Measurements from ENCODE around the gene ZNF592.

Gene ZNF592

DNA sequence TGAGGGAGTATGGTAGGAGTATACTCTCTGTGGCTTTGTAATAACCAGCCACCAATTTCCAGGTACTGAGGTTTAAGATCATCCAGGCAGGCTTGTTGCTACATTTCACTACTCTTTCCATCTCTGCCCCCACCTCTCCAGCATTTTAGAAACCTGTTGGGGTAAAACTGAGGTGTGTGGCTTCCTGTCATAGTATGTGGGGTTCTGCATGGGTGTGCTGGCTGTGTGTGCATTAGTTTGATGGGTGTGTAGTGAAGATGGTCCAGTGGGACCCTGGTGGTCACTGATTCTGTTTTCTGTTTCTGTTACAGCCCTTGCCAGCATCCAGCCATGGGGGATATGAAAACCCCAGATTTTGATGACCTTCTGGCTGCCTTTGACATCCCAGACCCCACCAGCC is 34.0 kb downstream of the ZNF592 start:
- DNase-seq: no peak

GRCh38 chr15:84783493-84784251 is 35.3 kb downstream of the ZNF592 start:
- DNase-seq: no peak

DNA sequence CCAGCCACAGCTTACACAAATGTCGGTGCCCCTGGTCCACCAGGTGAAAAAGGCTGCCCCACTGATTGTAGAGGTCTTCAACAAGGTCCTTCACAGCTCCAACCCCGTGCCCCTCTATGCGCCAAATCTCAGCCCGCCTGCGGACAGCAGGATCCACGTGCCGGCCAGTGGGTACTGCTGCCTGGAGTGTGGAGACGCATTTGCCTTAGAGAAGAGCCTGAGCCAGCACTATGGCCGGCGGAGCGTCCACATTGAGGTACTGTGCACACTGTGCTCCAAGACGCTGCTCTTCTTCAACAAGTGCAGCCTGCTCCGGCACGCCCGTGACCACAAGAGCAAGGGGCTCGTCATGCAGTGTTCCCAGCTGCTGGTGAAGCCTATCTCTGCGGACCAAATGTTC is 35.9 kb downstream of the ZNF592 start:
- no peak for DNase-seq

- no peak for DNase-seq
These were observed 36.7 kb downstream of the ZNF592 start for GRCh38 chr15:84785053-84785452.

GRCh38 chr15:84788500-84788899 is 40.1 kb downstream of the ZNF592 start:
- DNase-seq: no peak

DNA sequence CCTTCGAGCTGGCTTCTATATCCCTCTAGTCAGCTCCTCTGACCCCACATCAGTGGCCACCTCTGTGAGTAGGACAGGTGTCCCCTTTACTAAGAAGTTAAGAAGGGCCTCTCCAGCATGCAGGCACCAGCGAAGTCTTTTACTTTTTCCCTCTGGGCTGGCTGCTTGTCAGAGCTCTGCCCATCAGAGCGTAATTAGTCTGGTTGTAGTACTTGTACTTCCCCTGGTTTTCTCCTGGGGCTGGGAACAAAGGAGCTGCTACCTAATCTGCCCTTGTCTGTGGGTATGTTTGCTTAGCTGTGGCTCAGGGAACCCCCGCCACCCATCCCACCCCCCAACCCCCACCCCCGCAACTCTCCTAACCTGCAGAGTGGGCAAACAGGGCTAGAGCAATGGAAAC is 41.4 kb downstream of the ZNF592 start:
- DNase-seq: no peak

DNA sequence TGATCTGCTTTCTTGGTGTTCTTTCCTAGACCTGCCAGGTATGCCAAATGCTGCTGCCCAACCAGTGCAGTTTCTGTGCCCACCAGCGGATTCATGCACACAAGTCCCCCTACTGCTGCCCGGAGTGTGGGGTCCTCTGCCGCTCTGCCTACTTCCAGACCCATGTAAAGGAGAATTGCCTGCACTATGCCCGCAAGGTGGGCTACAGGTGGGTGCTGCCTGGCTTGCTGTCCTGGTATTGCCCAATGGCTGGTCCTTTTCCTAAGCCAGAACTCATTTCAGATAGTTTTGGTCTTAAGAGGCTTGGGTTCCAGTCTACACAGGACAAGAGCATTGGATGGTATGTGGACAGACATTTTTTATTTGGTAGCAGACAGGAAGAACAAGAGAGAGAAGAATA is 42.3 kb downstream of the ZNF592 start:
- no peak for DNase-seq

DNA sequence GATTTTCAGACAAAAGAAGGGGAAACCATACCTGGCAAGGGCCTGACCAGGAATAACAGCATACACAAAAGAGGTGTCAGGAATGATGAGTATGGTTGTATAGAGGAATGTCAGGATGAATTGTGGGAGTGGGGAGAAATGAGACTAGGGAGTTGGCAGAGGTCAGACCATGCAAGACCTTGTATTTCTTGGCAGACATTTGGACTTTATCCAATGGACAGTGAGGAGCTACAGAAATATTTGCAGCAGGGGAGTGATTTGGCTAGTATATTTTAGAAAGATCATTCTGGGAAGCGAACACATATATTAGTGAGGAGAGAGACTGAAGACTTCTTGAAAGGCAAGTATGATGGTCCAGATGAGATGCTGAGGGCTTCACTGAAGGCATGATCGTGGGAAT is 43.4 kb downstream of the ZNF592 start:
- no peak for DNase-seq

DNA sequence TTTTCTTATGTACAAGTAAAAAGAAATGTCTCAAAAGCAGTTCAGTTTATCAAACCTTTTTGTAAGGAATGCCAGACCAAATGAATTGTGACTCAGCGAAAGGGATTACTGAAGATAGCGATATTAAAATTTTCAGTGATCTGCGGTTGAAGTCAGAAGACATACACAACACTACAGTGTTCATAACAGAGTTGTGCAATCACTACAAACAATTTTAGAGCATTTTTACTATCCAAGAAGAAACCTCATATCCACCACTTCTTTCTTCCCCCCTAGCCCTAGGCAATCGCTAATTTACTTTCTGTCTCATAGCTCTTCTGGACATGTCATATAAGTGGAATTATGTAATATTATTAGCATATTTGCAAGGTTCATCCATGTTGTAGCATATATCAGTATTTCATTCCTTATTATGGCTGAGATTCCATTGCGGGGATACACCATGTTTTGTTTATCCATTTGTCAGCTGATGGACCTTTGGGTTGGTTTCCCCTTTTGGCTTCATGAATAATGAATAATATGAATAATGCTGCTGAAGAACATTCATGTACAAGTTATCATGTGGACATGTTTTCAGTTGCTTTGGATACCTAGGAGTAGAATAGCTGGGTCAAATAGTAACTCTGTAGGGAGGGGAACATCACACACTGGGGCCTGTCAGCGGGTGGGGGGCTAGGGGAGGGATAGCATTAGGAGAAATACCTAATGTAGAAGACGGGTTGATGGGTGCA is 45.2 kb downstream of the ZNF592 start:
- DNase-seq: no peak

DNA sequence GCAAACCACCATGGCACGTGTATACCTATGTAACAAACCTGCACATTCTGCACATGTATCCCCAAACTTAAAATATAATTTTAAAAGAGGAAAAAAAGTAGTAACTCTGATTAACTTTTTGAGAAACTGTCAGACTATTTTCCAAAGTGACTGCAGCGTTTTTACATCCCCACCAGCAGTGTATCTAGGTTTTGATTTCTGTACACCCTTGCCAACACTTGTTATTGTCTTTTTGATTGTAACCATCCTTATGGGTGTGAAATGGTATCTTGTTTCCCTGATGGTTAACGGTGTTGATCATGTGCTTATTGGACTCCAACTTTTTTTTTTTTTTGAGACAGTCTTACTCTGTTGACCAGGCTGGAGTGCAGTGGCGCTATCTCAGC is 45.8 kb downstream of the ZNF592 start:
- no peak for DNase-seq

GRCh38 chr15:84795186-84795585 is 46.8 kb downstream of the ZNF592 start:
- DNase-seq: no peak

- DNase-seq: no peak
These were observed 48.8 kb downstream of the ZNF592 start for GRCh38 chr15:84797212-84797611.

DNA sequence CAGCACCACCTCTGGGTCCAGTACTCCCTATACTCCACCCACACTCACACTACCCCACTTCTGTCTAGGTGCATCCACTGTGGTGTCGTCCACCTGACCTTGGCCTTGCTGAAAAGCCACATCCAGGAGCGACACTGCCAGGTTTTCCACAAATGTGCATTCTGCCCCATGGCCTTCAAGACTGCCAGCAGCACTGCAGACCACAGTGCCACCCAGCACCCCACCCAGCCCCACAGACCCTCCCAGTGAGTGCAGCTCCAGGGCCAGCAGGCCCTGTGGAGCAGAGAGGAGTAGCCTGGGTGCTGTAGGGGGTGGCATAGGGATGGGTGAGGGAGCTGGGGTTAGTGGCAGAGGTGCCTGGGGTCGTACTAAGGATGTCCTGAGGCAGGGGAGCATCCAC is 49.4 kb downstream of the ZNF592 start:
- DNase-seq: no peak

DNA sequence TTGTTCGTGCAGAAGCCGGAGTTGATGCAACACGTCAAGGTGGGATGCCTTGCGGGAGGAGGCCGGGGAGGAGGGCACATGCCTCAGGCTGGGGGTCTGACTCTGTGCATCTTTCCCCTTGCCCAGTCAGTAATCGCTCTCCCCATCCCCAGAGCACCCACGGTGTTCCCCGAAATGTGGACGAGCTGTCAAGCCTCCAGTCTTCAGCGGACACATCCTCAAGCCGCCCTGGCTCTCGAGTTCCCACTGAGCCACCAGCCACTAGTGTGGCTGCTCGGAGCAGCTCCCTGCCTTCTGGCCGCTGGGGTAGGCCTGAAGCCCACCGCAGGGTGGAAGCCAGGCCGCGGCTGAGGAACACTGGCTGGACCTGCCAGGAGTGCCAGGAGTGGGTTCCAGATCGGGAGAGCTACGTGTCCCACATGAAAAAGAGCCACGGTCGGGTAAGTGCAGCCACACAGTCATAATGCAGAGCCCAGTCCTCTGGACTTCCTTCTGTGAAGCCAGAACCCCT is 50.1 kb downstream of the ZNF592 start:
- no peak for DNase-seq

DNA sequence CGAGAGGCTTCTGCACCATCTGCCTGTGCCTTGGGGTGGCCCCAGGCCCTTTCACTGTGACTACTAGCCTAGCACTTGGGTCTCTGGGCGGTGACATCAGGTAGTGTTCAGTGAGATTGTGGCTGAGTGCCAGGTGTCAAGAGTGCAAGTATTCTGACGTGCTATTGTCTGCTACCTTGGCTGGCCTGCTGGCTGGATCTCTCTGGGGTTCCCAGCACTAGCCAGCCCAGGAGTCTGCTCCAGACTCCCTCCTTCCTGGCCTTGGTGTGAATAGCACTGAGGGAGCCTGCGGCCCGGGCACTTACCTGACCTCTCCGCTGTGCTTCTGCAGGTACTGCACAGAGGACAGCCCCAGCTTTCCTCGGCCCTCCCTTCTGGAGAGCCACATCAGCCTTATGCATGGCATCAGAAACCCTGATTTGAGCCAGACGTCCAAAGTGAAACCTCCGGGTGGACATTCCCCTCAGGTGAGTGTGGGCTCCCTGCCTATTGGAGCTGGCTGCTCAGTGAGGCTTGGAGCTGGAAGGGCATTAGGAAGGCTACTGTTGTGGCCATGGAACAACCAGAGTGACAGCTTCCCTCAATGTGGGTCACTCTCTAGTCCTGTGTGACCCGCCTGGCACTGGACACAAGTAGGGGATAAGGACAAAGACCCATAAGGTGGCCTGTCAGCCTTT is 51.3 kb downstream of the ZNF592 start:
- DNase-seq: no peak

GRCh38 chr15:84800365-84800806 is 52.0 kb downstream of the ZNF592 start:
- DNase-seq: no peak

GRCh38 chr15:84804005-84804900 is 55.9 kb downstream of the ZNF592 start:
- DNase-seq: no peak

GRCh38 chr15:84805221-84805620 is 56.8 kb downstream of the ZNF592 start:
- no peak for DNase-seq

DNA sequence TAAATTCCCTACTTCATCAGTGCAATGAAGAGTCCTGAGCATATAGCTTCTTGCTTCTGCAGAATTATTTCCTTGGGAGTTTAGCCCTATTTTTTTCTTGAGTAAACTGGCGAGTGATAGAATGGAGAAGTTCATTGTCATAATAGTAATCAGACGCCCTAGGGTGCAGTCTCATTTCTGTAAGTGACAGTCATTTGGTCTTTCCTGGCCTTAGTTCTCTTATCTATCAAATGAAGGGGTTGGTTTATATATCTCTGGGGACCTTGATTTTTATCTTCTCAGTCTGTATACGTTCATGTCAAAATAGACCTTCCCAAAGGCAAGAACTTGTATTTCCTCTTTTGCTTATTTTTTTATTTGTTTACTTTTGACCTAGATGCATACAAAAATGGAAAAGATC is 58.8 kb downstream of the ZNF592 start:
- no peak for DNase-seq

DNA sequence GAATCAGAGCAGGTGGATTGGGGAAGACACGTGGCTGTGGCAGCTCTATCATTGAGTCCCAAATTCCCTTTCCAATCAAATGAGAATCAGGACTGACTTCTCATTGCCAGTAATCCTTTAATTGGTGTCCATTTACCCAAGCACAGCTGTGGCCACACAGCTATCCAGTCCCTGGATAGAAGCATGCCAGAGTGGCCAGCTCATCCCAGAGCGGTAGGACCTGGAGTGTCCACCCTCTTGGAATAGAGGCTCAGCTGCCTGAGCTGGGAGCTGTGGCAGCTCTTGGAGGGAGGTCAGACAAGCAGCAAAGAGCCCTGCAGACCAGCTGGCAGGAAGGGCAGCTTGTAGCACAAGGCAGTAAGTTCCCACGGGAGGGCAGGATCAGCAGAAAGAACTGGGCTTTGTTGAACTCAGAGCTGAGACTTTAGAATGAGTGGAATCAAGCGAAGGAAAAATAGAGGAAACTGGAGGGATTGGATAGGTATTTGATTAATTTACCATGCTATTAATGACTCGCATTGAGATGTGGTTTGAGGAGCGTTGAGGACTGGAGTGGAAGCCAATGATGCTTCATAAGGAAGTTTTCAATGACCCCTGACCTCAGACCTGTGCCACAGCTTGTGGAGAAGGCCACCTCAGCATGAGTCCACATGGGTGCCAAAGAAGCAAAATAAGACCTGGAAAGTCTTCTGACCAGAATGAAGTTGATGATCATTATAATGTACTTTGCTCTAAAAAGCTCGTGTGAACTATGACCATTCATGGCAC is 61.9 kb downstream of the ZNF592 start:
- DNase-seq: no peak

DNA sequence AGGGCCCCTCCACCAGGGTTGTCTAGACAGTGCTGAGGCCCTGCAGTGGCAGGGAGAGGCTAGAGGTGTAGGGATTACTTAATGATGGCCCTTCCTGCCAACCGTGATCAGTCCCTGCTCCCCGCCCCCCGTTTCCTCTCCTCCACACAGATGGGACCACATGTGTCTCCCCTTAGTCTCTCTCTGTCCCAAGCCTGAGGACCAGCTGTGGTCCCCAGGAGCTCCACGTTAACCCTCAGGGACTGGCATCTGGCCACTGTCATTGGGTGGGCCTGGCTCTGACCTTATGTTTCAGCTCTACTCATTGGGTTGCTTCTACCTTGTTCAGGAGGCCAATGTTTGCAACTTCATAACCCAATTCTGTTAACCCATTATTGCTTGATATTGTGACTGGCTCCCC is 62.8 kb downstream of the ZNF592 start:
- no peak for DNase-seq

- DNase-seq: no peak
These were observed 63.4 kb downstream of the ZNF592 start for GRCh38 chr15:84811828-84812227.

All from NCI-H748 treated with DMSO at 0.1 percent for 48 hours (cell line).